ENCODE measurements around the gene MED15. TPM values are rescaled to one million over a fixed set of nuclear protein-coding genes. Genes with fewer than 3 reads are reported as not detected.

Gene MED15
- total RNA-seq, 1 experiment from 2014 or later = 87.9 TPM

GRCh38 chr22:20497426-20497825 is 10.0 kb upstream of the MED15 start:
- H3K4me3 ChIP-seq = no peak overlapping the region
- H3K27me3 ChIP-seq (ENCODE audit: insufficient read depth, low read depth) = no peaks in the 10 kb centered on the region
- BruUV-seq (replicated peaks) = no TSS peak
- H4K20me1 ChIP-seq (ENCODE audit: insufficient read depth) = no peaks in the 10 kb centered on the region
- POLR2A ChIA-PET (ENCODE audit: unreplicated experiment) = no interaction called here
- H3F3A ChIP-seq (ENCODE audit: insufficient read depth, low read depth) = no peaks in the 10 kb centered on the region
- CTCF ChIA-PET = no interaction called here
- intact Hi-C loops (cut with micrococcal nuclease; ENCODE audit: unreplicated experiment) = no loop called here
- H3K9me3 ChIP-seq (ENCODE audit: insufficient read depth, low read depth) = no peaks in the 10 kb centered on the region
- H3K27ac ChIP-seq = no peak overlapping the region
- no peak for DNase-seq
- H3K4me1 ChIP-seq (replicated peaks; ENCODE audit: insufficient read depth) = no peaks in the 10 kb centered on the region
- H3K9me2 ChIP-seq (ENCODE audit: insufficient read depth) = no peaks in the 10 kb centered on the region
- H3K79me2 ChIP-seq (ENCODE audit: low read depth) = peaks cover 13% of the 10 kb centered on the region; the same call in 1 of the 2 replicates
- no peak overlapping the region for H2AFZ ChIP-seq
- no peak for TF ChIP-seq CTCF (conservative IDR thresholded peaks at IDR 0.05)
- no peak for TF ChIP-seq EZH2 (IDR thresholded peaks at IDR 0.05; ENCODE audit: low read depth)
- H3K36me3 ChIP-seq (ENCODE audit: low read depth) = no peaks in the 10 kb centered on the region
- H3K4me2 ChIP-seq = no peak overlapping the region

GRCh38 chr22:20498913-20499312 is 8.5 kb upstream of the MED15 start:
- intact Hi-C loops (cut with micrococcal nuclease; ENCODE audit: unreplicated experiment) = no loop called here
- Histone ChIP-seq H3K9me3 (ENCODE audit: insufficient read depth, low read depth) (no peaks in the 10 kb centered on the region), H3F3A (ENCODE audit: insufficient read depth, low read depth) (peaks cover 2% of the 10 kb centered on the region), H3K9me2 (ENCODE audit: insufficient read depth) (no peaks in the 10 kb centered on the region), H3K4me1 (replicated peaks; ENCODE audit: insufficient read depth) (peaks cover 3% of the 10 kb centered on the region), H3K4me2 (no peak overlapping the region), H2AFZ (no peak overlapping the region), H3K27ac (no peak overlapping the region), H3K79me2 (ENCODE audit: low read depth) (peaks cover 9% of the 10 kb centered on the region; the same call in 1 of the 2 replicates), H4K20me1 (ENCODE audit: insufficient read depth) (no peaks in the 10 kb centered on the region), H3K36me3 (ENCODE audit: low read depth) (no peaks in the 10 kb centered on the region), H3K27me3 (ENCODE audit: insufficient read depth, low read depth) (no peaks in the 10 kb centered on the region), H3K4me3 (no peak overlapping the region)
- no peak for TF ChIP-seq EZH2 (IDR thresholded peaks at IDR 0.05; ENCODE audit: low read depth)
- no peak for TF ChIP-seq CTCF (conservative IDR thresholded peaks at IDR 0.05)
- POLR2A ChIA-PET (ENCODE audit: unreplicated experiment) = interaction anchor here (0.7 kb wide), 1 partner anchor 43 kb away, joined by 5 read pairs; no protein-coding TSS in a partner anchor
- no peak for DNase-seq
- CTCF ChIA-PET = no interaction called here
- BruUV-seq (replicated peaks) = no TSS peak

GRCh38 chr22:20499769-20500168 is 7.6 kb upstream of the MED15 start:
- peaks cover 9% of the 10 kb centered on the region for H3F3A ChIP-seq (ENCODE audit: insufficient read depth, low read depth)
- H3K27ac ChIP-seq = no peak overlapping the region
- no TSS peak for BruUV-seq (replicated peaks)
- no peaks in the 10 kb centered on the region for H4K20me1 ChIP-seq (ENCODE audit: insufficient read depth)
- no peaks in the 10 kb centered on the region for H3K27me3 ChIP-seq (ENCODE audit: insufficient read depth, low read depth)
- H3K4me1 ChIP-seq (replicated peaks; ENCODE audit: insufficient read depth) = peaks cover 11% of the 10 kb centered on the region
- no peaks in the 10 kb centered on the region for H3K36me3 ChIP-seq (ENCODE audit: low read depth)
- no peak overlapping the region for H2AFZ ChIP-seq
- DNase-seq = no peak
- H3K4me2 ChIP-seq = no peak overlapping the region
- no peak overlapping the region for H3K4me3 ChIP-seq
- no peaks in the 10 kb centered on the region for H3K9me2 ChIP-seq (ENCODE audit: insufficient read depth)
- ChIA-PET CTCF (interaction anchor here (0.7 kb wide), 1 partner anchor 10 kb away, joined by 9 read pairs; no protein-coding TSS in a partner anchor), POLR2A (ENCODE audit: unreplicated experiment) (interaction anchor here (0.7 kb wide), 1 partner anchor 44 kb away, joined by 5 read pairs; no protein-coding TSS in a partner anchor)
- H3K9me3 ChIP-seq (ENCODE audit: insufficient read depth, low read depth) = no peaks in the 10 kb centered on the region
- TF ChIP-seq CTCF (conservative IDR thresholded peaks at IDR 0.05) = no peak
- no peak for TF ChIP-seq EZH2 (IDR thresholded peaks at IDR 0.05; ENCODE audit: low read depth)
- H3K79me2 ChIP-seq (ENCODE audit: low read depth) = peaks cover 3% of the 10 kb centered on the region; the same call in 1 of the 2 replicates
- intact Hi-C loops (cut with micrococcal nuclease; ENCODE audit: unreplicated experiment) = no loop called here

Data from PC-9 (cell line).